Osteocyte (in vitro differentiated cells): Measurements from ENCODE around the gene PRUNE2. TPM values are rescaled to one million over a fixed set of nuclear protein-coding genes. Genes with fewer than 3 reads are reported as not detected.
A peak's percentile ranks its signal among the peaks of the same experiment; 100 is the strongest.

ENCODE experiments used
- DNase-seq: peaks from one replicate; pipeline ENCODE4 v3.0.0; 2021; ENCODE audit warnings: mixed read lengths; ENCODE audit not compliant: unreplicated experiment; ENCODE audit errors: extremely low spot score
- H3K27ac Mint-ChIP-seq: one replicate; pipeline ENCODE4 v1.8.0; 2021; ENCODE audit warnings: mild to moderate bottlenecking, mixed read lengths; ENCODE audit not compliant: unreplicated experiment
- H3K27me3 Mint-ChIP-seq: one replicate; pipeline ENCODE4 v1.8.0; 2021; ENCODE audit warnings: mixed read lengths; ENCODE audit not compliant: unreplicated experiment
- H3K36me3 Mint-ChIP-seq: one replicate; pipeline ENCODE4 v1.8.0; 2021; ENCODE audit warnings: mixed read lengths; ENCODE audit not compliant: unreplicated experiment
- H3K4me1 Mint-ChIP-seq: one replicate; pipeline ENCODE4 v1.8.0; 2021; ENCODE audit warnings: mixed read lengths; ENCODE audit not compliant: unreplicated experiment
- H3K4me3 Mint-ChIP-seq: one replicate; pipeline ENCODE4 v1.8.0; 2021; ENCODE audit warnings: mild to moderate bottlenecking, moderate library complexity, mixed read lengths; ENCODE audit not compliant: unreplicated experiment
- H3K9me3 Mint-ChIP-seq: one replicate; pipeline ENCODE4 v1.8.0; 2021; ENCODE audit warnings: mixed read lengths; ENCODE audit not compliant: unreplicated experiment
- CTCF ChIP-seq: fragments of 200-600 bp; sonication (generic); IDR thresholded peaks from 2 replicates; pipeline ENCODE4 v1.5.0; 2021; ENCODE audit warnings: antibody characterized with exemption, mild to moderate bottlenecking, moderate library complexity
- total RNA-seq: library from RNA; stranded (reverse); gene quantifications from 2 replicates; pipeline ENCODE4 v1.2.1, GENCODE V29; 2021

Gene PRUNE2
- total RNA-seq, 1 donor from 2014 or later = 1.0 TPM

DNA sequence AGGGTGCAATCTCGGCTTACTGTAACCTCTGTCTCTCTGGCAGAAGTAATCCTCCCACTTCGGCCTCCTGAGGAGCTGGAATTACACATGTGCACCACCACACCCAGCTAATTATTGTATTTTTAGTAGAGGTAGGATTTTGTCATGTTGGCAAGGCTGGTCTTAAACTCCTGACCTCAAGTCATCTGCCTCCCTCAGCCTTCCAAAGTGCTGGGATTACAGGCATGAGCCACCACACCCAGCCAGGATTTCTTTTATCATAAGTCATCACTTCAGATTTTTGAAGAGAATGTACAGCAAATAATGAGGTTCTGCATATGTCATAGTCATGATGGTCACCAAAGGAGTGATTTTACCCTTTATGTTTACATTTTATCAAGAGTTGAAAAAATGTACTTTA lies 338.8 kb downstream of the PRUNE2 start:
- no peak for TF ChIP-seq CTCF
- DNase-seq = no peak
- peaks cover 14% of the 10 kb centered on the region for H3K4me1 Mint-ChIP-seq

DNA sequence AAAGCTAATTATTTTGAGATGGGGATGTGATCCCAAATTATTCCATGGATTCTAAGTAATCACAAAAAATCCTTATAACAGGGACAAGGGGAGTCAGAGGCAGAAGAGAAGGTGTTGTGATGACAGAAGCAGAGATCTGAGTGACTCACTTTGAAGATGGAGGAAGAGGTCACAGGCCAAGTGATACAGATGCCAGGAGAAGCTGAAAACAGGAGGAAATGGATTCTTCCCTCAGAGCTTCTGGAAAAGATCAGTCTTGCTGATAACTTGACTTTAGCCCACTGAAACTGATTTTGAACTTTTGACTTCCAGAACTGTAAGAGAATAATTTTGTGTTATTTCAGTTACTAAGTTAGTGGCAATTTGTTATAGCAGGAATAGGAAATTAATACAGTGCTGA lies 341.6 kb downstream of the PRUNE2 start:
- H3K27me3 Mint-ChIP-seq = no peaks in the 10 kb centered on the region
- no peak for TF ChIP-seq CTCF
- H3K9me3 Mint-ChIP-seq = no peaks in the 10 kb centered on the region
- peaks cover 35% of the 10 kb centered on the region for H3K4me1 Mint-ChIP-seq
- H3K27ac Mint-ChIP-seq = no peak overlapping the region
- H3K36me3 Mint-ChIP-seq = no peaks in the 10 kb centered on the region
- no peak overlapping the region for H3K4me3 Mint-ChIP-seq
- no peak for DNase-seq

More for the DNA sequence above, 338.8 kb downstream of the PRUNE2 start:
- no peaks in the 10 kb centered on the region for H3K36me3 Mint-ChIP-seq
- H3K9me3 Mint-ChIP-seq = peaks cover 3% of the 10 kb centered on the region
- H3K27me3 Mint-ChIP-seq = no peaks in the 10 kb centered on the region
- H3K4me3 Mint-ChIP-seq = no peak overlapping the region
- no peak overlapping the region for H3K27ac Mint-ChIP-seq

DNA sequence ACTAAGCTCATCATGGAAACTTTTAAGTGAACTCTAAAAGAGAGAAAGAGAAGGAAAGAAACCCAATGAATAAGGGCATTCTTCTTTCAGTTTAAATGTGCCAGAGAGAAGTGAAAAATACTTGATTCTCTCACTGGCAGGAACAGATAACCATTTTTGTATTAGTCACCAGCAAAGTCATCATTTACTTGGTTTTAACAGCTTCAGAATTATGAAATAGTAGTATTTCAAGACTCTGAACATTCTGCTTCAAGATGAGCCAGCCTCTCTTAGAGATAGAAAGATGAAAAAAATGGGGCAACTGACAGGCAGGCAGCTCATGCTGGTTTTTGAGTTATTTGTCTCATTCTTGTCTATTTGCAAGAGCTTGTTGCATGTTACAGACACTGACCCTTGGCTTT lies 343.4 kb downstream of the PRUNE2 start:
- Mint-ChIP-seq H3K9me3 (no peaks in the 10 kb centered on the region), H3K27ac (peak overlapping the region; percentile 68), H3K36me3 (no peaks in the 10 kb centered on the region), H3K27me3 (no peaks in the 10 kb centered on the region), H3K4me3 (no peak overlapping the region), H3K4me1 (peaks cover 45% of the 10 kb centered on the region)
- DNase-seq = no peak
- no peak for TF ChIP-seq CTCF

GRCh38 chr9:76561900-76562299 lies 344.0 kb downstream of the PRUNE2 start:
- H3K27ac Mint-ChIP-seq = peak overlapping the region; percentile 68
- DNase-seq = no peak
- TF ChIP-seq CTCF = no peak
- H3K27me3 Mint-ChIP-seq = no peaks in the 10 kb centered on the region
- no peaks in the 10 kb centered on the region for H3K9me3 Mint-ChIP-seq
- H3K36me3 Mint-ChIP-seq = no peaks in the 10 kb centered on the region
- no peak overlapping the region for H3K4me3 Mint-ChIP-seq
- peaks cover 51% of the 10 kb centered on the region for H3K4me1 Mint-ChIP-seq

Other genes with a start within 250 kb of the PRUNE2 start
- not detected in 2 replicates for gene PCA3, start 141.7 kb downstream of the PRUNE2 start, total RNA-seq
- not detected in 2 replicates for gene FOXB2, start 113.5 kb upstream of the PRUNE2 start, total RNA-seq